A673 (cell line): ENCODE results near the gene SELENON.

Experiments used
- CTCF ChIP-seq: fragments of 300-800, 200-600 bp; sonication (generic); conservative IDR thresholded peaks from 2 replicates; pipeline ENCODE4 v1.5.1; 2017; ENCODE audit warnings: low read depth, mild to moderate bottlenecking, antibody characterized with exemption, low read length, moderate library complexity, mixed read lengths
- EZH2 ChIP-seq: fragments of 200-600 bp; sonication (generic); IDR thresholded peaks from 2 replicates; pipeline ENCODE4 v1.6.1; 2017; ENCODE audit warnings: borderline replicate concordance, low read depth, mild to moderate bottlenecking, mixed read lengths, antibody characterized with exemption, low read length; ENCODE audit not compliant: poor library complexity, severe bottlenecking

- TF ChIP-seq CTCF, result no peak
- no peak for TF ChIP-seq EZH2
These were observed 18.6 kb downstream of the SELENON start for GRCh38 chr1:25818569-25818968.
